Peyer's patch (tissue), 4 donors: ENCODE results near the gene SLC46A3.
"Not testable (repeated sequence)": the region's sequence is repeated elsewhere in the genome, so short reads cannot be mapped to it uniquely, and the experiment has no call there.

ENCODE experiments used
- POLR2A ChIP-seq, 2 donors: fragments of 450-650 bp; IDR thresholded peaks; one replicate each; pipeline ENCODE4 v1.5.1; 2017; ENCODE audit warnings: antibody characterized with exemption in 2 of 2, mild to moderate bottlenecking in 2 of 2, moderate library complexity in 2 of 2
- TF ChIP-seq, protein P1 (sequence below), 6 experiments: fragments of 450-650 bp in 4 of 6; fragments of 200-600 bp in 2 of 6; sonication (generic) in 1 of 6; IDR thresholded peaks; one replicate each; pipeline ENCODE4 v1.5.1; 2017 to 2019; ENCODE audit warnings: antibody characterized with exemption in 6 of 6, mild to moderate bottlenecking in 3 of 6, moderate library complexity in 1 of 6

DNA sequence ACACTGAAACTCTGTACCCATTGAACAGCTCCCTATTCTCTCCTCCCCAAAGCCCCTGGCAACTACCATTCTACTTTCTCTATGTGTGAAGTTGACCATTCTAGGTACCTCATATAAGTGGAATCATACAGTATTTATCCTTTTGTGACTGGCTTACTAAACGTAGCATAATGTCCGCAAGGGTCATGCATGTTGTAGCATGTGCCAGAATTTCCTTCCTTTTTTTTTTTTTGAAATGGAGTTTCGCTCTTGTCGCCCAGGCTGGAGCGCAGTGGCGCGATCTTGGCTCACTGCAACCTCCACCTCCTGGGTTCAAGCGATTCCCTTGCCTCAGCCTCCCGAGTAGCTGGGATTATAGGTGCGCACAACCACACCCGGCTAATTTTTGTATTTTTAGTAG, 23.7 kb upstream of the SLC46A3 start:
- TF ChIP-seq, protein P1, sequence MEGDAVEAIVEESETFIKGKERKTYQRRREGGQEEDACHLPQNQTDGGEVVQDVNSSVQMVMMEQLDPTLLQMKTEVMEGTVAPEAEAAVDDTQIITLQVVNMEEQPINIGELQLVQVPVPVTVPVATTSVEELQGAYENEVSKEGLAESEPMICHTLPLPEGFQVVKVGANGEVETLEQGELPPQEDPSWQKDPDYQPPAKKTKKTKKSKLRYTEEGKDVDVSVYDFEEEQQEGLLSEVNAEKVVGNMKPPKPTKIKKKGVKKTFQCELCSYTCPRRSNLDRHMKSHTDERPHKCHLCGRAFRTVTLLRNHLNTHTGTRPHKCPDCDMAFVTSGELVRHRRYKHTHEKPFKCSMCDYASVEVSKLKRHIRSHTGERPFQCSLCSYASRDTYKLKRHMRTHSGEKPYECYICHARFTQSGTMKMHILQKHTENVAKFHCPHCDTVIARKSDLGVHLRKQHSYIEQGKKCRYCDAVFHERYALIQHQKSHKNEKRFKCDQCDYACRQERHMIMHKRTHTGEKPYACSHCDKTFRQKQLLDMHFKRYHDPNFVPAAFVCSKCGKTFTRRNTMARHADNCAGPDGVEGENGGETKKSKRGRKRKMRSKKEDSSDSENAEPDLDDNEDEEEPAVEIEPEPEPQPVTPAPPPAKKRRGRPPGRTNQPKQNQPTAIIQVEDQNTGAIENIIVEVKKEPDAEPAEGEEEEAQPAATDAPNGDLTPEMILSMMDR (IDR thresholded peaks at IDR 0.05), result not testable (repeated sequence)
- not testable (repeated sequence) for TF ChIP-seq POLR2A (IDR thresholded peaks at IDR 0.05)
